ENCODE results near the gene ARID2.
A peak's percentile ranks its signal among the peaks of the same experiment; 100 is the strongest.

The ARID2 gene

GRCh38 chr12:45729233-45730083 is at the start of gene ARID2:
Gene ARID2, plus strand, starts transcription at chr12:45729706. Its CDS starts 131 bp downstream, at chr12:45729837.
- ATAC-seq, result peak; percentile 49
- Mint-ChIP-seq H3K4me3 (peak within 1 kb of the TSS; percentile 100), H3K4me1 (peaks cover 33% of the 10 kb centered on the region), H3K27me3 (no peaks in the 10 kb centered on the region), H3K9me3 (no peaks in the 10 kb centered on the region), H3K36me3 (no peaks in the 10 kb centered on the region), H3K27ac (peak within 1 kb of the TSS; percentile 98)

GRCh38 chr12:45680362-45680761 is 49.1 kb upstream of the ARID2 start:
- H3K27me3 Mint-ChIP-seq, result no peaks in the 10 kb centered on the region
- H3K9me3 Mint-ChIP-seq, result no peaks in the 10 kb centered on the region
- ATAC-seq, result no peak
- no peaks in the 10 kb centered on the region for H3K4me1 Mint-ChIP-seq
- H3K4me3 Mint-ChIP-seq, result no peak overlapping the region
- no peaks in the 10 kb centered on the region for H3K36me3 Mint-ChIP-seq
- H3K27ac Mint-ChIP-seq, result no peak overlapping the region

- H3K4me3 Mint-ChIP-seq, result no peak overlapping the region
- ATAC-seq, result no peak
- no peaks in the 10 kb centered on the region for H3K36me3 Mint-ChIP-seq
- no peak overlapping the region for H3K27ac Mint-ChIP-seq
- H3K4me1 Mint-ChIP-seq, result no peaks in the 10 kb centered on the region
- no peaks in the 10 kb centered on the region for H3K27me3 Mint-ChIP-seq
- H3K9me3 Mint-ChIP-seq, result no peaks in the 10 kb centered on the region
Measured at GRCh38 chr12:45681465-45681864, 48.0 kb upstream of the ARID2 start.

- no peaks in the 10 kb centered on the region for H3K36me3 Mint-ChIP-seq
- no peak overlapping the region for H3K27ac Mint-ChIP-seq
- no peak overlapping the region for H3K4me3 Mint-ChIP-seq
- no peaks in the 10 kb centered on the region for H3K27me3 Mint-ChIP-seq
- ATAC-seq, result no peak
- no peaks in the 10 kb centered on the region for H3K4me1 Mint-ChIP-seq
- no peaks in the 10 kb centered on the region for H3K9me3 Mint-ChIP-seq
Measured at GRCh38 chr12:45685680-45686079, 43.8 kb upstream of the ARID2 start.

GRCh38 chr12:45687081-45688015 is 42.2 kb upstream of the ARID2 start:
- Mint-ChIP-seq H3K36me3 (no peaks in the 10 kb centered on the region), H3K4me3 (no peak overlapping the region), H3K27ac (no peak overlapping the region), H3K27me3 (no peaks in the 10 kb centered on the region), H3K9me3 (no peaks in the 10 kb centered on the region), H3K4me1 (no peaks in the 10 kb centered on the region)
- ATAC-seq, result no peak

- no peaks in the 10 kb centered on the region for H3K36me3 Mint-ChIP-seq
- peaks cover 3% of the 10 kb centered on the region for H3K4me1 Mint-ChIP-seq
- ATAC-seq, result no peak
- no peaks in the 10 kb centered on the region for H3K27me3 Mint-ChIP-seq
- no peaks in the 10 kb centered on the region for H3K9me3 Mint-ChIP-seq
- H3K27ac Mint-ChIP-seq, result no peak overlapping the region
- H3K4me3 Mint-ChIP-seq, result no peak overlapping the region
Measured at GRCh38 chr12:45688183-45688582, 41.3 kb upstream of the ARID2 start.

GRCh38 chr12:45695035-45695434 is 34.5 kb upstream of the ARID2 start:
- Mint-ChIP-seq H3K36me3 (peaks cover 8% of the 10 kb centered on the region), H3K4me3 (no peak overlapping the region), H3K27ac (no peak overlapping the region)

GRCh38 chr12:45695606-45696005 is 33.9 kb upstream of the ARID2 start:
- H3K4me1 Mint-ChIP-seq, result peaks cover 5% of the 10 kb centered on the region
- H3K36me3 Mint-ChIP-seq, result peaks cover 8% of the 10 kb centered on the region
- H3K4me3 Mint-ChIP-seq, result no peak overlapping the region
- no peak for ATAC-seq
- H3K9me3 Mint-ChIP-seq, result peaks cover 3% of the 10 kb centered on the region
- H3K27ac Mint-ChIP-seq, result no peak overlapping the region
- H3K27me3 Mint-ChIP-seq, result no peaks in the 10 kb centered on the region

More at GRCh38 chr12:45695035-45695434, 34.5 kb upstream of the ARID2 start:
- Mint-ChIP-seq H3K27me3 (no peaks in the 10 kb centered on the region), H3K4me1 (peaks cover 5% of the 10 kb centered on the region), H3K9me3 (peaks cover 3% of the 10 kb centered on the region)
- no peak for ATAC-seq

GRCh38 chr12:45696049-45696448 is 33.5 kb upstream of the ARID2 start:
- ATAC-seq, result no peak
- Mint-ChIP-seq H3K9me3 (peaks cover 3% of the 10 kb centered on the region), H3K27me3 (no peaks in the 10 kb centered on the region), H3K4me3 (no peak overlapping the region), H3K36me3 (peaks cover 8% of the 10 kb centered on the region), H3K4me1 (peaks cover 5% of the 10 kb centered on the region), H3K27ac (no peak overlapping the region)

GRCh38 chr12:45697371-45697770 is 32.1 kb upstream of the ARID2 start:
- H3K4me3 Mint-ChIP-seq, result no peak overlapping the region
- no peaks in the 10 kb centered on the region for H3K27me3 Mint-ChIP-seq
- no peak overlapping the region for H3K27ac Mint-ChIP-seq
- ATAC-seq, result peak; percentile 8
- peaks cover 14% of the 10 kb centered on the region for H3K36me3 Mint-ChIP-seq
- peaks cover 9% of the 10 kb centered on the region for H3K9me3 Mint-ChIP-seq
- H3K4me1 Mint-ChIP-seq, result peaks cover 5% of the 10 kb centered on the region

- no peak overlapping the region for H3K4me3 Mint-ChIP-seq
- no peak overlapping the region for H3K27ac Mint-ChIP-seq
- ATAC-seq, result no peak
- no peaks in the 10 kb centered on the region for H3K27me3 Mint-ChIP-seq
- H3K9me3 Mint-ChIP-seq, result peaks cover 6% of the 10 kb centered on the region
- H3K36me3 Mint-ChIP-seq, result peaks cover 19% of the 10 kb centered on the region
- H3K4me1 Mint-ChIP-seq, result peaks cover 18% of the 10 kb centered on the region
Measured at GRCh38 chr12:45701296-45701695, 28.2 kb upstream of the ARID2 start.

- peaks cover 18% of the 10 kb centered on the region for H3K36me3 Mint-ChIP-seq
- peaks cover 29% of the 10 kb centered on the region for H3K4me1 Mint-ChIP-seq
- no peaks in the 10 kb centered on the region for H3K27me3 Mint-ChIP-seq
- ATAC-seq, result no peak
- H3K27ac Mint-ChIP-seq, result no peak overlapping the region
- no peak overlapping the region for H3K4me3 Mint-ChIP-seq
- peaks cover 6% of the 10 kb centered on the region for H3K9me3 Mint-ChIP-seq
Measured at GRCh38 chr12:45703942-45704341, 25.6 kb upstream of the ARID2 start.

GRCh38 chr12:45704968-45705367 is 24.5 kb upstream of the ARID2 start:
- peaks cover 35% of the 10 kb centered on the region for H3K4me1 Mint-ChIP-seq
- H3K36me3 Mint-ChIP-seq, result peaks cover 18% of the 10 kb centered on the region
- no peak overlapping the region for H3K27ac Mint-ChIP-seq
- H3K9me3 Mint-ChIP-seq, result peaks cover 6% of the 10 kb centered on the region
- H3K27me3 Mint-ChIP-seq, result no peaks in the 10 kb centered on the region
- no peak overlapping the region for H3K4me3 Mint-ChIP-seq
- no peak for ATAC-seq

GRCh38 chr12:45705404-45705803 is 24.1 kb upstream of the ARID2 start:
- no peak for ATAC-seq
- Mint-ChIP-seq H3K4me1 (peaks cover 35% of the 10 kb centered on the region), H3K27me3 (no peaks in the 10 kb centered on the region), H3K9me3 (peaks cover 6% of the 10 kb centered on the region), H3K4me3 (no peak overlapping the region), H3K27ac (no peak overlapping the region), H3K36me3 (peaks cover 18% of the 10 kb centered on the region)

GRCh38 chr12:45707241-45707857 is 22.2 kb upstream of the ARID2 start:
- no peaks in the 10 kb centered on the region for H3K9me3 Mint-ChIP-seq
- H3K4me1 Mint-ChIP-seq, result peaks cover 38% of the 10 kb centered on the region
- no peak overlapping the region for H3K4me3 Mint-ChIP-seq
- H3K36me3 Mint-ChIP-seq, result peaks cover 11% of the 10 kb centered on the region
- H3K27me3 Mint-ChIP-seq, result no peaks in the 10 kb centered on the region
- H3K27ac Mint-ChIP-seq, result peak overlapping the region; percentile 0
- ATAC-seq, result no peak

Measured in stimulated activated memory B cell treated with anti-CD40 and anti-IgM and Interleukin-4, amounts not matched to agents 10 μg/mL and 1 μg/mL and 100 μg/mL, for 72 hours (primary cell).